Spleen (tissue), 11 donors: ENCODE measurements around the gene DCBLD1. TPM values are rescaled to one million over a fixed set of nuclear protein-coding genes. Genes with fewer than 3 reads are reported as not detected.

ENCODE experiments used
- DNase-seq: peaks from one replicate; pipeline ENCODE4 v3.0.0-alpha.2; 2020
- H3K27ac ChIP-seq, 8 donors: fragments of 200-600 bp; sonication (generic) in 7 of 8; 1 replicate in 4 of 8; 2 replicates in 4 of 8; pipeline versions ENCODE4 v1.5.0 to v1.8.0; 2016 to 2021; ENCODE audit warnings: inconsistent platforms in 4 of 8, mild to moderate bottlenecking in 4 of 8, moderate library complexity in 1 of 8
- H3K27me3 ChIP-seq, 7 donors: fragments of 200-600 bp; sonication (generic) in 6 of 7; replicated peaks in 1 of 7; 1 replicate in 4 of 7; 2 replicates in 3 of 7; pipeline versions ENCODE4 v1.5.0 to v1.8.0; 2016 to 2021; ENCODE audit warnings: inconsistent platforms in 3 of 7, mild to moderate bottlenecking in 1 of 7
- H3K36me3 ChIP-seq, 6 donors: fragments of 200-600 bp; sonication (generic) in 5 of 6; 1 replicate in 4 of 6; 2 replicates in 2 of 6; pipeline versions ENCODE4 v1.5.0 to v1.8.0; 2016 to 2021; ENCODE audit warnings: inconsistent platforms in 2 of 6
- H3K4me1 ChIP-seq, 6 donors: fragments of 200-600 bp; sonication (generic) in 5 of 6; 1 replicate in 3 of 6; 2 replicates in 3 of 6; pipeline versions ENCODE4 v1.5.0 to v1.8.0; 2016 to 2021; ENCODE audit warnings: inconsistent platforms in 3 of 6
- H3K4me3 ChIP-seq, 8 donors: fragments of 200-600 bp; sonication (generic) in 7 of 8; 1 replicate in 4 of 8; 2 replicates in 4 of 8; pipeline versions ENCODE4 v1.5.0 to v1.8.0; 2016 to 2021; ENCODE audit warnings: inconsistent platforms in 4 of 8, mild to moderate bottlenecking in 4 of 8, moderate library complexity in 2 of 8
- H3K9me3 ChIP-seq, 8 donors: fragments of 200-600 bp; sonication (generic) in 7 of 8; 1 replicate in 4 of 8; 2 replicates in 4 of 8; pipeline versions ENCODE4 v1.5.0 to v1.8.0; 2016 to 2021; ENCODE audit warnings: inconsistent platforms in 4 of 8
- POLR2A ChIP-seq, 3 donors: fragments of 450-650 bp; IDR thresholded peaks; one replicate each; pipeline ENCODE4 v1.5.1; 2017; ENCODE audit warnings: antibody characterized with exemption in 3 of 3, mild to moderate bottlenecking in 1 of 3
- POLR2AphosphoS5 ChIP-seq, 3 donors: sonication (generic); formaldehyde crosslinking; IDR thresholded peaks; one replicate each; pipeline ENCODE4 v1.5.1; 2017; ENCODE audit warnings: antibody characterized with exemption in 3 of 3
- WGBS, 5 donors: extraction: QIAGEN DNeasy Blood & Tissue Kit in 3 of 5; methylation state at CpG; one replicate each; pipeline versions ENCODE4 v1.1.5 to v1.1.7; 2013 to 2018; 5-methylcytosine and 5-hydroxymethylcytosine counted together
- intact Hi-C: fragments of 100-400 bp; cut with DNase I; formaldehyde crosslinking; loops from one replicate; pipeline ENCODE4 v1.15.0; 2023; ENCODE audit warnings: low total_unique reads
- polyA plus RNA-seq, 3 donors: library from polyadenylated mRNA; stranded (reverse); fragments of 200-250 nt; gene quantifications; one replicate each; pipeline ENCODE4 v1.2.1, GENCODE V29; 2013
- total RNA-seq, 7 donors: library from RNA; depleted of rRNA in 3 of 7; stranded (reverse); fragments of >200 nt in 3 of 7; fragmentation: NEBNext Ultra II Directional in 4 of 7; extraction: Animal tissue kit (Norgen Biotek cat#: 25700) in 4 of 7; gene quantifications; one replicate each; pipeline versions ENCODE4 v1.1.0 to v1.2.1, GENCODE V29; 2016 to 2021
- TF ChIP-seq, protein P1 (sequence below), 11 experiments: fragments of 200-600 bp in 7 of 11; fragments of 450-650 bp in 4 of 11; sonication (generic) in 4 of 11; IDR thresholded peaks in 8 of 11; conservative IDR thresholded peaks in 3 of 11; 1 replicate in 7 of 11; 2 replicates in 4 of 11; pipeline versions ENCODE4 v1.4.0 to v1.8.0; 2016 to 2021; ENCODE audit warnings: antibody characterized with exemption in 11 of 11, inconsistent platforms in 4 of 11, mild to moderate bottlenecking in 1 of 11
- donor health status: healthy with polysubstance abuse.
- donor health status: DM: no; HTN: no; CAD: no; lungs with moderate emphysema.
- donor health status: DM: no; HTN: no; CAD: no.
- donor health status: Bipolar disorder and iron deficiency.
- donor health status: healthy.
- donor health status: DM: no; HTN: no; CAD: no.
- donor health status: DM: yes; HTN: yes; CAD: no.

DCBLD1 gene
- total and polyA plus RNA-seq, 10 donors = 2.0 to 16.7 (median 7.1) TPM

DNA sequence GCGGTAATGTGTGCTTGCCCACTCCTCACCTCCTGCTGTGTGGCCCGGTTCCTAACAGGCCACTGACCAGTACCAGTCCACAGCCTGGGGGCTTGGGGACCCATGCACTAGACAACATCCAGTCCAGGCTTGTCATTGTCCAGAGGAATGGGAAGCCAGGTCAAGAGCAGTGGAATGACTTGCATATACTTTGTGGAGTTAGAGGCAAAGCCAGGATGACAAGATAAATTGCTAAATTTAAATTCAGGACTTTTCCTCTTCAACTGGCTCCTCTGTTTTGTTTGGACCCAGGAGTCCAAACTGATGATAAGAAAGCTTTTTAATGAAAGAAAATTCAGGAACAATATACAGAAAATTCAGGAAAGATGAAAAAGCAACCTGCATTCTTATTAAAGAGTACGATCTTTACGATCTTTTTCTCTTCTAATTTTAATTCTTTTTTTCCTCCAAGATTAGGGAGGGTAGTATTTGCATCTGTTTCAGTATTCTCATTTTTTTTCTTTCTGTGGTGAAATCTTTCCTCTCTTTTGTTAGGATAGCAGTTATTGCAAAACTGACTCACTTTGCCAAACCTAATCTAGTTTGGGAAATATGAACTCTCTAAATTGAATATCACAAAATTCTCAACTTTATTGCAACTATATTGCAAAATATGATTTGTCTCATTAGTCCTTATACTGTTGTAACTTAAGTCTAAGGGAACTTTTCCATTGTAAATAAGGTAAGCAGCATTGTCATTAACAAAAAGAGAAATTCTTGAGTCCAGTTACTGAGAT, 48.2 kb downstream of the DCBLD1 start:
- H3K36me3 ChIP-seq = no peaks in the 10 kb centered on the region
- WGBS, 5 donors = 92 to 99% (median 97%) methylated on average over 4 of the region's 4 CpGs
- DNase-seq = no peak
- H3K4me1 ChIP-seq = no peaks in the 10 kb centered on the region
- H3K4me3 ChIP-seq = no peak overlapping the region
- H3K9me3 ChIP-seq = no peaks in the 10 kb centered on the region
- intact Hi-C loops = no loop called here
- no peak overlapping the region for H3K27ac ChIP-seq
- TF ChIP-seq, protein P1, sequence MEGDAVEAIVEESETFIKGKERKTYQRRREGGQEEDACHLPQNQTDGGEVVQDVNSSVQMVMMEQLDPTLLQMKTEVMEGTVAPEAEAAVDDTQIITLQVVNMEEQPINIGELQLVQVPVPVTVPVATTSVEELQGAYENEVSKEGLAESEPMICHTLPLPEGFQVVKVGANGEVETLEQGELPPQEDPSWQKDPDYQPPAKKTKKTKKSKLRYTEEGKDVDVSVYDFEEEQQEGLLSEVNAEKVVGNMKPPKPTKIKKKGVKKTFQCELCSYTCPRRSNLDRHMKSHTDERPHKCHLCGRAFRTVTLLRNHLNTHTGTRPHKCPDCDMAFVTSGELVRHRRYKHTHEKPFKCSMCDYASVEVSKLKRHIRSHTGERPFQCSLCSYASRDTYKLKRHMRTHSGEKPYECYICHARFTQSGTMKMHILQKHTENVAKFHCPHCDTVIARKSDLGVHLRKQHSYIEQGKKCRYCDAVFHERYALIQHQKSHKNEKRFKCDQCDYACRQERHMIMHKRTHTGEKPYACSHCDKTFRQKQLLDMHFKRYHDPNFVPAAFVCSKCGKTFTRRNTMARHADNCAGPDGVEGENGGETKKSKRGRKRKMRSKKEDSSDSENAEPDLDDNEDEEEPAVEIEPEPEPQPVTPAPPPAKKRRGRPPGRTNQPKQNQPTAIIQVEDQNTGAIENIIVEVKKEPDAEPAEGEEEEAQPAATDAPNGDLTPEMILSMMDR (IDR thresholded peaks at IDR 0.05 in 8 of 11, conservative IDR thresholded peaks at IDR 0.05 in 3 of 11) = no peak
- no peaks in the 10 kb centered on the region for H3K27me3 ChIP-seq

DNA sequence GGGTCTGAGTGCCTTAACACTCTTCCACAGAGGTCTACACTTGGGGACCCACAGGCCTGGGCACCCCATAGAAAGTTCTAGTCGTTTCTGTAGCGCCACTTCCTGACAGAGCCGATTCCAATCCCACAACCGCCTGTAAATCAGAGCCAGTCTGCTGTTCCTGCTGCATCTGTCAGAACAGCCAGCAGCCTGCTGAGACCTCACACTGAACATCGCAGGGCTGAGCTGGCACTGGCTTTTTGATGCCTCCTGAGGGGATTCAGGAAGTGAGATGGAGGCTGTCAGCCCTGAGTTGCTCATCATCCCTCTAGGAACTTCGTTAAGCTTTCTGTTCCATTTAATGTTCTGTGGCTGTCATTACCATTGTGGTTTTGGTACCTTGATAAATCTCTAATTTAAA, 48.9 kb downstream of the DCBLD1 start:
- intact Hi-C loops = no loop called here
- no peak overlapping the region for H3K27ac ChIP-seq
- 40 to 57% (median 54%) methylated on average over 6 of the region's 6 CpGs for WGBS, 5 donors
- no peak for TF ChIP-seq POLR2A (IDR thresholded peaks at IDR 0.05)
- TF ChIP-seq, protein P1 (IDR thresholded peaks at IDR 0.05 in 8 of 11, conservative IDR thresholded peaks at IDR 0.05 in 3 of 11) = no peak
- TF ChIP-seq POLR2AphosphoS5 (IDR thresholded peaks at IDR 0.05) = no peak
- H3K9me3 ChIP-seq = no peaks in the 10 kb centered on the region
- no peak for DNase-seq
- no peaks in the 10 kb centered on the region for H3K4me1 ChIP-seq
- no peaks in the 10 kb centered on the region for H3K27me3 ChIP-seq
- no peak overlapping the region for H3K4me3 ChIP-seq
- H3K36me3 ChIP-seq = no peaks in the 10 kb centered on the region

DNA sequence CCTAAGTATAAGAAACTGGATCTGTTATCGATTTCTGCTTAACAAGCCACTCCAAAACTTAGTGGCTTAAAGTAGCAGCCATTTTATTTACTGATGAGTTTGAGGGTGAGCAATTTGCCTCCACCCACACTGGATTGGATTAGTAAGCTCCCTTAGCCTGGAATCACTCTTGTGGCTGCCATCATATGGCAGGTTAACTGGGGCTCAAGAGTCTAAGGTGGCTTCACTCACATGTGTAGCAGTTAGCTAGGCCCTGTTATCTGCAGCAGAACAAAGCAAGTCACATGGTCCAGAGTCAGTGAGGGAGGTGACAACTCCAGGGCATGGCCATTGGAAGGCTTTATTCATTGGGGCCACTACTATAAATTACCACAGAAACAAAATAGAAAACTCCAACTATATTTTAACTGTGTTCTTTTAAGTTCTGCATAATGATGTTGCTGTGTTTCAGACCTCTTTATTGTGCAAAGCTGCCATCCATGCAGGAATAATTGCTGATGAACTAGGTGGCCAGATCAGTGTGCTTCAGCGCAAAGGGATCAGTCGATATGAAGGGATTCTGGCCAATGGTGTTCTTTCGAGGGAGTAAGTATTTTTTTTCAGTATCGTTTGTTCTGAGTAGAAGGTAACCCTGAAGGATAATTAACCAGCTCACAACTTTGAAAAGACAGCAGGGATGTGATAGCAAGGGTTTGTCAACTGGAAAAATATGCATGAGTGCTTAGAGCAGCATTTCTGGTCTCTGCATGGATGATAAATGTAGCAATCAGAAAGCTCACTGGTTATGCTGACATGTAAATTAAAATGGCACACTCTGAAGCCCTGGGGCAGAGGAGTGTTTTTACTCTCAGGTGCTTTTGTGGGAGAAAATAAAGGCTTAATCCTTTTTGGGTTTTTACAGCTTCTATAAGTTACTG, 49.6 kb downstream of the DCBLD1 start:
- Histone ChIP-seq H3K9me3 (no peaks in the 10 kb centered on the region), H3K4me3 (no peak overlapping the region), H3K4me1 (no peaks in the 10 kb centered on the region), H3K27me3 (no peaks in the 10 kb centered on the region), H3K36me3 (no peaks in the 10 kb centered on the region), H3K27ac (no peak overlapping the region)
- intact Hi-C loops = no loop called here
- TF ChIP-seq POLR2AphosphoS5 (IDR thresholded peaks at IDR 0.05) = no peak
- TF ChIP-seq, protein P1 (IDR thresholded peaks at IDR 0.05 in 8 of 11, conservative IDR thresholded peaks at IDR 0.05 in 3 of 11) = no peak
- no peak for TF ChIP-seq POLR2A (IDR thresholded peaks at IDR 0.05)
- 93 to 98% (median 96%) methylated on average over 5 of the region's 5 CpGs for WGBS, 5 donors
- DNase-seq = no peak

DNA sequence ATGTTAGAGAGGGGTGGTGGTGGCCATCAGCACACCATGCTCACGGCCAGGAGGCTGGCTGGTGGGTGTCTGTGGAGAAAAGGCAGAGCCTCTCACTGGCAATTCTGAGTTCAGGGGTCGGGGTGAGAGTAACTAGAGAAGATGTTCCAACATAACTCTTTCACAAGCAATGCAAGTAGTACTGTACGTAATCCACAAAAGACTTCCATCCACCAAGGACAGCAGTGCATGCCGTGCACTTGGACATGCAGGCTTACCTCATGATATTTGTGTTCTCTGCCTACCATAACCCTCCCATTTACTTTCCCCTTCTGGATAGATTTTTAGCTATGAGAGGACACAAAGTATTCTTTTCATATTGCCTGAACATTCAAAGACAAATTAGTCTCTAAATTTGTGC, 51.3 kb downstream of the DCBLD1 start:
- Histone ChIP-seq H3K9me3 (no peaks in the 10 kb centered on the region), H3K36me3 (peaks cover 0 to 4% (median 0%) of the 10 kb centered on the region in 6 donors), H3K27me3 (no peaks in the 10 kb centered on the region), H3K27ac (no peak overlapping the region), H3K4me1 (no peaks in the 10 kb centered on the region), H3K4me3 (no peak overlapping the region)
- intact Hi-C loops = no loop called here
- WGBS, 5 donors = 88 to 99% (median 90%) methylated on average over 4 of the region's 4 CpGs
- no peak for DNase-seq
- TF ChIP-seq, protein P1 (IDR thresholded peaks at IDR 0.05 in 8 of 11, conservative IDR thresholded peaks at IDR 0.05 in 3 of 11) = no peak
- TF ChIP-seq POLR2A (IDR thresholded peaks at IDR 0.05) (no peak), POLR2AphosphoS5 (IDR thresholded peaks at IDR 0.05) (no peak)
